Endothelial cell (in vitro differentiated cells): Measurements from ENCODE around the gene ZBTB9. TPM values are rescaled to one million over a fixed set of nuclear protein-coding genes. Genes with fewer than 3 reads are reported as not detected.

Source experiments
- DNase-seq: peaks from one replicate; pipeline ENCODE4 v3.0.0; 2021; ENCODE audit warnings: low spot score
- H3K27ac Mint-ChIP-seq: one replicate; pipeline ENCODE4 v1.8.0; 2021; ENCODE audit warnings: mixed read lengths, inconsistent platforms; ENCODE audit not compliant: unreplicated experiment
- H3K27me3 Mint-ChIP-seq: one replicate; pipeline ENCODE4 v1.8.0; 2021; ENCODE audit warnings: mild to moderate bottlenecking, moderate library complexity, mixed read lengths, inconsistent platforms; ENCODE audit not compliant: unreplicated experiment
- H3K36me3 Mint-ChIP-seq: one replicate; pipeline ENCODE4 v1.8.0; 2021; ENCODE audit warnings: mild to moderate bottlenecking, low read depth, mixed read lengths, inconsistent platforms; ENCODE audit not compliant: unreplicated experiment
- H3K4me1 Mint-ChIP-seq: one replicate; pipeline ENCODE4 v1.8.0; 2021; ENCODE audit warnings: mild to moderate bottlenecking, mixed read lengths, inconsistent platforms; ENCODE audit not compliant: unreplicated experiment
- H3K4me3 Mint-ChIP-seq: one replicate; pipeline ENCODE4 v1.8.0; 2021; ENCODE audit warnings: mild to moderate bottlenecking, mixed read lengths, inconsistent platforms; ENCODE audit not compliant: unreplicated experiment
- H3K9me3 Mint-ChIP-seq: one replicate; pipeline ENCODE4 v1.8.0; 2021; ENCODE audit warnings: mixed read lengths, inconsistent platforms; ENCODE audit not compliant: unreplicated experiment
- total RNA-seq: library from RNA; stranded (reverse); fragmentation: NEBNext Ultra II Directional; extraction: Animal tissue kit (Norgen Biotek cat#: 25700); gene quantifications from one replicate; pipeline ENCODE4 v1.2.1, GENCODE V29; 2021; ENCODE audit not compliant: unreplicated experiment
- TF ChIP-seq, protein P1 (sequence below): fragments of 200-600 bp; sonication (generic); IDR thresholded peaks from one replicate; pipeline ENCODE4 v1.5.0; 2021; ENCODE audit warnings: antibody characterized with exemption; ENCODE audit not compliant: unreplicated experiment

ZBTB9 gene
- total RNA-seq, 1 donor from 2014 or later: 18.7 TPM

DNA sequence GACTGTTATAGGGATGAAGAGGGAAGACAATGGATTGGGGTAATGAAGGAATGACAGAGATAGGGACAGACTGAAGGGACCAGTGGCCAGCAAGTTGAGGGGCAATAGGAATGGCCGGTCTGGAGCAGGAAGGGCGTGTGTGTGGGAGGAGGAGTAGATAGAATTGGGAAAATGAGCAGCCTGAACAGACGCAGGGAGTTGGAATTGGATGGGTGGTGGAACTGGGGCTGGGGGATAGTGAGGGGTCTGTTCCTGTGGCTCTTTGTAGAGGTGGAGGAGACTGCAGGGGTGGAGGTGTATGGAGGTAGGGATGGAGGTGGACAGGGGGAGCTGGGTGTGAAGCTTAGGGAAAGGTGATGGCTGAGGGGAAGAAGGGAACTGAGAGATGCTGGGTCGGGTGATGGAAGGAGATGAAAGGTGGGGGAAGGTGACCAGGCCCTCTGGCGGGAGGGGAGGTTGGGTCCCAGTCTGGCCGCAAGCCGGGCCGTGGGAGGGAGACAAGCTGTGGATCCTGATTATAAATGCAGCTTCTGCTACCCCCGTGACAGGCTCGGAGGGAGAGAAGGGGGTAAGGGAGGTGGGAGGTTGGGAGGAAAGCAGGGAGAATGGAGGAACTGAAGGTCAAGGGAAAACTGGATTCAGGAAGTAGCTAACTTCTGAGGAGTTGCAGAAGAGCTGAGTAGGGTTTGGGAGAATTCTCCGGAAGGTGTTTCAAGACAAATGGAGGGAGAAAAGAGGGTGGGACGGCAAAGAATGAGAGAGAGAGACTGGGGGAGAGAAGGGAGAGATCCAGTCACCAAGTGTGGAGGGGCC is 29.3 kb upstream of the ZBTB9 start:
- Mint-ChIP-seq H3K27me3 (peaks cover 20% of the 10 kb centered on the region), H3K9me3 (no peaks in the 10 kb centered on the region), H3K36me3 (peaks cover 9% of the 10 kb centered on the region), H3K4me1 (peaks cover 50% of the 10 kb centered on the region), H3K4me3 (peak overlapping the region; percentile 95), H3K27ac (peak overlapping the region; percentile 95)
- no peak for DNase-seq
- TF ChIP-seq, protein P1, sequence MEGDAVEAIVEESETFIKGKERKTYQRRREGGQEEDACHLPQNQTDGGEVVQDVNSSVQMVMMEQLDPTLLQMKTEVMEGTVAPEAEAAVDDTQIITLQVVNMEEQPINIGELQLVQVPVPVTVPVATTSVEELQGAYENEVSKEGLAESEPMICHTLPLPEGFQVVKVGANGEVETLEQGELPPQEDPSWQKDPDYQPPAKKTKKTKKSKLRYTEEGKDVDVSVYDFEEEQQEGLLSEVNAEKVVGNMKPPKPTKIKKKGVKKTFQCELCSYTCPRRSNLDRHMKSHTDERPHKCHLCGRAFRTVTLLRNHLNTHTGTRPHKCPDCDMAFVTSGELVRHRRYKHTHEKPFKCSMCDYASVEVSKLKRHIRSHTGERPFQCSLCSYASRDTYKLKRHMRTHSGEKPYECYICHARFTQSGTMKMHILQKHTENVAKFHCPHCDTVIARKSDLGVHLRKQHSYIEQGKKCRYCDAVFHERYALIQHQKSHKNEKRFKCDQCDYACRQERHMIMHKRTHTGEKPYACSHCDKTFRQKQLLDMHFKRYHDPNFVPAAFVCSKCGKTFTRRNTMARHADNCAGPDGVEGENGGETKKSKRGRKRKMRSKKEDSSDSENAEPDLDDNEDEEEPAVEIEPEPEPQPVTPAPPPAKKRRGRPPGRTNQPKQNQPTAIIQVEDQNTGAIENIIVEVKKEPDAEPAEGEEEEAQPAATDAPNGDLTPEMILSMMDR: no peak

DNA sequence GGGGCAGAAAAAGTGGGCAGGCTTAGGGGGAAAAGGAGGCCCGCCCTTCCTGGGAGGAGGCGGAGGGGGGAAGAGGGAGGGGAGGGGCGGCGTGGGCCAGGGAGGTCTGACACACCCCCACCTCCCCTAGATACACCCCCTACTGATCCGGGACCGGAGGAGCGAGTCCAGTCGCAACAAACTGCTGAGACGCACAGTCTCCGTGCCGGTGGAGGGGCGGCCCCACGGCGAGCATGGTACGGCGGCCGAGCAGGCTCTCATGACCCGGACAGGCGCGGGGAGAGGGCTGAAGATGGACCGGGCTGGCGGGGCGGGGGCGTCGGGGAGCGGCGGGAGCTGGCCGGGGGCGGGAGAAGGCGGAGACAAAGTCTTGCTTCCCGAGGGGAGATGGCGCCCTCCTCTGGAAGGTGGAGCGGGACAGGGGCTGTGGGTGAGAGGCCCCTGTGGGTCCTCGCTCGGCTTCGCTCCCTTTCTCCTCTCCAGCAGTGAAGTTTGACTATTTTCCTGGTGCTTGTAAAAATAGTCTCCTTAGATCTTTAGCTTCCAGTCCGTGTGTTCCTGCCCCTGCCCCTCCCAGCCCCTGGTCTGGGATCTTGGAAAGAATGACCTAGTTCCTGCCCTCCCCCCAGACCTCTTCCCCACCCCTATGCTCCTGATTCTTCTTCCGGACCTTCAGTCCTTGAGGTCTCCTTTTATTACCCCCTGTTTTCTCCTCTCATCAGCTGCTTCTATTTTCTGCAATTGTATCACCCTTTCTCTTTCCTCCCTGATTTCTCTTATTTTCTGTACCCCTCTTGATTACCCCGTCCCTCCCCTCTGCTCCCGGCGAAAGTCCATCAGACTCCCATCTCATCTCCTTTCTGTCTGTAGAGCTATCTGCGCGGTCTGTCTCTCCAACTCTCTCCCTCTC is 28.5 kb upstream of the ZBTB9 start:
- peak; percentile 92 for DNase-seq
- peaks cover 9% of the 10 kb centered on the region for H3K36me3 Mint-ChIP-seq
- no peaks in the 10 kb centered on the region for H3K9me3 Mint-ChIP-seq
- H3K27ac Mint-ChIP-seq: peak overlapping the region; percentile 97
- TF ChIP-seq, protein P1: peak; percentile 53
- peaks cover 20% of the 10 kb centered on the region for H3K27me3 Mint-ChIP-seq
- H3K4me1 Mint-ChIP-seq: peaks cover 57% of the 10 kb centered on the region
- H3K4me3 Mint-ChIP-seq: peak overlapping the region; percentile 95

DNA sequence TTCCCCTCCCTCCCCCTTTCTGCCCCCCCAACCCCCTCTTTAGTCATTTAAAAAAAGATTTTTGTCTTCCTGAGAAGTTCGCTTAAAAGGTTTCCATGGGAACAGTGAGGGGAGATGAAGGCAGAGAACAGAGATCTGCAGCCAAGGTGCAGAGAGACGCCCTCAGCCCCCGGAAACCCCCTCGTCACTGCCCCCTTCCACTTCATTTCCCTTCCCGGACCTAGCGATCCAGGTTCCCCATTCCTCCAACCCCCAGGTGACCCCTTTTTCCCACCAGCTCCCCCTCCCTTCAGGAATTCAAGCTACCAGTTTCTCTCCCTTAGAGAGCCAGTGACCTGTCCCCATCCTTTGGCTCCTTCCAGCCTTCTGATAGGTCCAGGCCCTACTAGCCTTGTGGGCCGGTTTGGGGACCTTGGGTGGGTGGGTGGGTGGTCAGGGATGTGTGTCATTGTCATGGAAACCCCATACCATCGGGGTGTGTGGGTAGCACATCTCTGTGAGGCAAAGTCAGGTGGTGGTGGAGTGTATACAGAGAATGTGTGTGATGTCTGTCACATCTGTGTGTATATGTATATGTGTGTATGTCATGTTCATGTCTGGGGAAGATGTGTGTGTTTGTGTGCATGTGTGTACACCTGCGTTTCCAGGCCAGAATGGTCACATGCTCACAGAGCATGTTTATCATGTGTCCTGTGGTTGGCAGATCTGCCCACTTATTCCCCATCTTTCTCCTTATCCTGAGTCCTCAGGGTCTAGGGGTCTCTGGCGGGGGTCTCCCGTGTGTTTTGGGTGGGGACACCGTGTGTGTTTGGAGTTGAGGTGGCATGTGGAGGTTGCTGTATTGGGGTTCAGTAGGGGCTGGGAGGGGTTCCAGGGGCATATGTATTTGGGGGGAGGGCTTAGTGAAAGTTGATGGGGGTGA is 27.5 kb upstream of the ZBTB9 start:
- Mint-ChIP-seq H3K9me3 (no peaks in the 10 kb centered on the region), H3K27me3 (peaks cover 20% of the 10 kb centered on the region), H3K4me1 (peaks cover 60% of the 10 kb centered on the region), H3K36me3 (peaks cover 9% of the 10 kb centered on the region), H3K4me3 (peak overlapping the region; percentile 95), H3K27ac (peak overlapping the region; percentile 97)
- no peak for DNase-seq
- TF ChIP-seq, protein P1: no peak

DNA sequence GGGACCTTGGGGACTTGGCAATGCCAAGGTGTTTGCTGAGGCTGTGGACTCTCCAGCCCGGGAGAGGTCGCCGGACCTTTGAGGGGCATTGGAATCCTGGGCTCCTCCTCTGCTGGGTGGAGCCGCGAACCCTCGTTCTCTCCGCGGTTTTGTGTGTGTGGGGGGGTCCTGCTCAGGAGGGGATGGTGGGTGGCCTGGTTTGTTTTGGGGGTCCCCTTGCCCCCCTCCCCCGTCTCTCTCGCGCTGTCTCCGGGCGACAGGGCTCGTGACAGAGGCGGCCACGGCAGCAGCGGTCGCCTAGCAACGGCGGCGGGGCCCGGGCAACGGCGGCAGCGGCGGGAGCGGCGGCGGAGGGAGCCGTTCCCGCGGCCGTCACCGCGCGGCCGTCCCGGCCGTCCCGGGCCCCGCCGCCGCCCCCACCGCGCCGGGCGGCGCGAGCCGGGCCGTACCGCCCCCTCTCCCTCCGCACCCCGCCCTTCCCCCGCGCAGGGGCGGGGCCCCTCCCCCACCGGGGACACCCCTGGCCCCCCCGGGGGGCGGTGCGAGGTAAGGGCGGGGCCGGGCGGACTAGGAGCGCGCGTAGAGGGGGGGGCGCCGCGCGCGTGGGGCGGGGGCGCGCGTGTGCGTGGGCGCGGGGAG is 26.7 kb upstream of the ZBTB9 start:
- Mint-ChIP-seq H3K36me3 (peaks cover 9% of the 10 kb centered on the region), H3K4me3 (peak overlapping the region; percentile 95), H3K27ac (peak overlapping the region; percentile 97), H3K9me3 (no peaks in the 10 kb centered on the region), H3K4me1 (peaks cover 68% of the 10 kb centered on the region), H3K27me3 (peaks cover 20% of the 10 kb centered on the region)
- DNase-seq: peak; percentile 54
- TF ChIP-seq, protein P1: no peak
